T47D (cell line): ENCODE measurements around the gene AGAP4.
"Not testable (repeated sequence)": the region's sequence is repeated elsewhere in the genome, so short reads cannot be mapped to it uniquely, and the experiment has no call there.

Experiments
- DNase-seq, 2 experiments: peaks; one replicate each; pipeline versions ENCODE4 v3.0.0 to v3.0.0-alpha.2; 2011 to 2012; ENCODE audit warnings: low read depth in 1 of 2, low spot score in 1 of 2
- JUND ChIP-seq: IDR thresholded peaks from 2 replicates; pipeline ENCODE4 v1.6.1; 2012; ENCODE audit warnings: low read depth
- in situ Hi-C: cut with HindIII; loops from 2 replicates; pipeline ENCODE4 v1.10.0; 2016; ENCODE audit warnings: low sequenced_read_pairs, low pct_unique_long_range_greater_than_20kb

AGAP4 gene

DNA sequence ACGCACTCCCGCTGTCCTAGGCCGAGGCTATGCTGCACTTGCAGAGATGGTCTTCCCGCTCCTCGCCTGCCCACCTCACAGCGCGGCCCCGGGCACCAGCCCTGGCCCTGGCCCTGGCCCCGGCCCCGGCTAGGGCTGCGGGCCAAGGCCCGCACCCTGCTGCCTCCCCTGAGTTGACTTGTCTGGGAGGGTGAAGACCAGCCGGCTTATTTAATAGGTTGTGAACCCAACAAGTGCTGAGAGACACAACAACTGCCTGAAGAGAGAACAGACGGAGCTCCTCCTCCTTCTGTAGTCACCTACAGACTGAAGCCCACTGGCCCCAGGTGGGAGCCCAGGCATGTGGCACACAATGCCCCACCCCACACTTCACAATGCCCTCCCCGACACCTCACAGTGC is at the start of gene AGAP4:
TSS of gene AGAP4 (minus strand) at position 101 of the 400 bp plus-strand sequence. CDS start 153 bp downstream, outside the sequence.
- DNase-seq, in situ Hi-C loops: not testable (repeated sequence)

- in situ Hi-C loops, DNase-seq: not testable (repeated sequence)
These were observed 43.4 kb upstream of the AGAP4 start for GRCh38 chr10:45890721-45891120.

DNA sequence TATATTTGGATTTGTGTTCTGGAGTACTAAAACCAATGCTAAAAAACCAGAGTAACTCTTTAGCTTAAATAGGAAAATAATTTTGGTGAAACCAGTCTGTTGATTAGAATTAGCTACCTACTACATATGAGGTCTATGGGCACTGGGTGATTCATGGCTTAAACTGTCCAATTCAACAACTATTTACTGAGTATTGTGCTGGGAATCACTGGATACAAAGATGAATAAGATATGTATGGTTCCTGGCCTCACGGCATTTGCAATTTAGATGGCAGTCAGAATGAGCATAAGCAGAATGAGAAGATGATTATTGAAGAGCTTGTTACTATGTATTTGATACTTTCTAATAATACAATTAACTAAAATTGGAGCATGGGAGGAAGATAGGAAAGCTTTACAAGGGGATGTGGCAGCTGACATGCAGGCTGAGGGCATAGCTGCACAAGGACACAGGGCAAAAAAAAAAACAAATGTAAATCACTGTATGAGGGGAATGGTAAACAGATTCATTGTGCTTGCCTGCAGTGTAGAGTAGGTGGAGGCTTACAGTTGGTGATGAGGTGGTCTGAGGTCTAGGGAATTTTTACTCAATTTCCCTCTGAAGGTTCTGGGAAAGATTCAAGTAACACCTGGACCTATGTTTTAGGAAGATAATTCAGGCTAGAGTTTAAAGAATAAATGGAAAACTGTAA is 42.4 kb upstream of the AGAP4 start:
- DNase-seq, in situ Hi-C loops: not testable (repeated sequence)

- in situ Hi-C loops, DNase-seq: not testable (repeated sequence)
These were observed 35.6 kb upstream of the AGAP4 start for GRCh38 chr10:45882880-45883279.

DNA sequence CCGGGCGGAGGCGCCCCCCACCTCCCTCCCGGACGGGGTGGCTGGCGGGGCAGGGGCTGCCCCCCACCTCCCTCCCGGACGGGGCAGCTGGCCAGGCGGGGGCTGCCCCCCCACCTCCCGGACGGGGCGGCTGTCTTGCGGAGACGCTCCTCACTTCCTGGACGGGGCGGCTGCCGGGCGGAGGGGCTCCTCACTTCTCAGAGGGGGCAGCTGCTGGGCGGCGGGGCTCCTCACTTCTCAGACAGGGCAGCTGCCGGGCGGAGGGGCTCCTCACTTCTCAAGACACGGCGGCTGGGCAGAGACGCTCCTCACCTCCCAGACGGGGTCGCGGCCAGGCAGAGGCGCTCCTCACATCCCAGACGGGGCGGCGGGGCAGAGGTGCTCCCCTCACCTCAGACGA is 18.1 kb upstream of the AGAP4 start:
- DNase-seq, in situ Hi-C loops: not testable (repeated sequence)

- in situ Hi-C loops, DNase-seq: not testable (repeated sequence)
These were observed 17.0 kb upstream of the AGAP4 start for GRCh38 chr10:45864264-45864663.

GRCh38 chr10:45863632-45864031 is 16.3 kb upstream of the AGAP4 start:
- DNase-seq, in situ Hi-C loops: not testable (repeated sequence)

DNA sequence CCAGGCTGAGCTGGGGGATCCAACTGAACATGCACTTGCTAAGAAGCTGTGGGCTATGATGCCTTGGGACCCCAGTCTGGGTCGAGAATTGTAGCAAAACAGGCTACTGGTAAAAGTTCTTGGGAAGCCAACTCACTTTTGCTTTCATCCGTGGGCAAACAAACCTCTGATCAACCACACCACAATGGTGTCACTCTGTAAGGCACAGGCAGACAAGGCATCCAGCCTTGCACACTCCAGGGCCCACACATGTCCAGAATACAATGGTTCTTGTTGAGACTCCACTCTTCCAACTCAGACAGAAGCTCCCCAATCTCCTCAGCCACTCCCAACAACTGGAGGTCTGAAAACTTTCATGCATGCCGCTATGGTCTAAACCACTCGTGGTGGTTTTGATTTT is 10.6 kb upstream of the AGAP4 start:
- in situ Hi-C loops, DNase-seq: not testable (repeated sequence)

DNA sequence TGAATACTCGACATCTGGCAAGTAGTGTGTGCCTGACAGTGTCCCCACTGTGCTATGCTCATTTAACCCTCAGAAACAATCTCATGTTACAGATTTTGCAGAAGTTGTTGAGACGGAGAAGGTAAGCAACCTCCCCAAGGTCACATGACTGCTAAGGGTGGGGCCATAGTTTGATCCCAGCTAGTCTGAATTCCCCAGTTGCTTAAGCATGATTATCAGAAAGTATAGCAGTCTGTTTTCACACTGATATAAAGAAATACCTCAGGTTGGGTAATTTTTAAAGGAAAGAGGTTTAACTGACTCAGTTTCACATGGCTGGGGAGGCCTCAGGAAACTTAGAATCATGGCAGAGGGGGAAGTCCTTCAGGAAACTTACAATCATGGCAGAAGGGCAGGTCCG is 1.2 kb upstream of the AGAP4 start:
- not testable (repeated sequence) for DNase-seq

DNA sequence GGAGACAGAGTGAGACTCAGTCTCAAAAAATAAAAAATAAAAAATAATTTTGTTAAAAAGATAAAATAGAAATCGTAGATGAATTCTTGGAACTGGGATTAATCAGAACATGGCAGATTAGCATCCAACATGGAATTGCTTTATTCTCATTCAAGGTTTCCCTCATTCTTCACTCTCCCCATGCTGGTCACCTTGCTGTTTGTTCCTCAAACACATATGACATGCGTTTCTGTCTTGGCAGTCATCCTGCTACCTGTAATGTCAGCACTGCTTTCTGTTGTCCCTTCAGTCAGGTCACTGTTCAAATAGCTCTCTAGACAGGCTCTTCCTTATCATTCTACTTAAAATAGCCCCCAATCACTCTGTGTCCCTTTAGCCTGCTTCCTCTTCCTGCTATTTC is 24.4 kb downstream of the AGAP4 start:
- in situ Hi-C loops, DNase-seq: not testable (repeated sequence)

More for the DNA sequence above, 1.2 kb upstream of the AGAP4 start:
- in situ Hi-C loops: not testable (repeated sequence)

DNA sequence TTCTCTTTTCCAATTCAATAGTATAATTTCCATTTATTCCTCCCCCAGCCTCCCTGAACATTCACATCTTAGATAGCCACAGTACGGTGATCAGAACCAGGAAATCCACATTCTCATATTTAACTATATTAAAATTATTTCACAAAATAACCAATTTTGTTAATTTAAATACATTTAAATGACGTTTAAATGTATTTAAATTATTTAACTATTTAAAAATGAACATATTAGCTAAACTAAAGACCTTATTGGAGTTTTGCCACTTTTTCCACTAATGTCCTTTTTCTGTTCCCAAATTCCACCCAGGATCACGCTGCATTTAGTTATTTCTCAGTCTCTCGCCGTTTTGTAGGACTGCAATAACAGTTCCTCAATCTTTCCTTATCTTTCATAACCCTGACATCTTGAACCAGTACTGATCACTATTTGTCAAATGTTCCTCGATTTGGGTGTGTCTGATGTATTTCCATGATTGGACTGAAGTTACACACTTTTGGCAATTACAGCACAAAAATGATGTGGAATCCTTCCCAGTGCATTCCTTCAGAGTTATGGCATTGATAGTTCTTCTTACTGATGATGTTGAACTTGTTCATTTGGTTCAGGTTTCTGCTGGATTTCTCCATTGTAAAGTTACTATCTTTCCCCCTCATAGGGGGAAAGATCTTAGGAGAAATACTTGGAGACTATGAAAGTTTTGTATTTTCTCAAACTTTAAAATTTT is 27.0 kb downstream of the AGAP4 start:
- DNase-seq, in situ Hi-C loops: not testable (repeated sequence)

DNA sequence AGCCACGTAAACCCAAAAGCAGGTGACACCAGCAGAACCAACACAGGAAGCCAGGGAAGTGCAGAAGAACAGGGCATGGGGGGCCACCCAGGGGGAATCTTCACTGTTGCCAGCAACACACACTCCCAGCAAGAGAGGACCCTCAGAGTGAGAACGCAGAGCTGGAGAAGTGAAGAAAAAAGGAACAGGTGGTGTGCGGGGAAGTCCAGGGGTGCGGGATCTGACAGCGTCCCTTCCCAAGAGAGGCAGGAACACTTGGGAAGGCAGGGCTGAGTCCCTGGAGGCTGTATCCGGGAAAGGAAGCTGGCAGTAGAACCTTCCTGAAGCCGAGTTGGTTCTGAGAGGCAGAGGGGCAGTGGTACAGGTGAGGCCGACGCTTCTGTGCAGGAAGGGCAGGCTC is 27.7 kb downstream of the AGAP4 start:
- no peak for TF ChIP-seq JUND
- no peak for DNase-seq
- in situ Hi-C loops: no loop called here

GRCh38 chr10:45817912-45818311 is 29.4 kb downstream of the AGAP4 start:
- DNase-seq: no peak
- no peak for TF ChIP-seq JUND
- in situ Hi-C loops: no loop called here
